Measurements from ENCODE around the gene ZYG11A.

Gene ZYG11A

GRCh38 chr1:52880206-52880605, 37.6 kb downstream of the ZYG11A start:
- DNase-seq, result peak; percentile 56

- no peak for DNase-seq
Measured at GRCh38 chr1:52887483-52887882, 44.9 kb downstream of the ZYG11A start.

DNA sequence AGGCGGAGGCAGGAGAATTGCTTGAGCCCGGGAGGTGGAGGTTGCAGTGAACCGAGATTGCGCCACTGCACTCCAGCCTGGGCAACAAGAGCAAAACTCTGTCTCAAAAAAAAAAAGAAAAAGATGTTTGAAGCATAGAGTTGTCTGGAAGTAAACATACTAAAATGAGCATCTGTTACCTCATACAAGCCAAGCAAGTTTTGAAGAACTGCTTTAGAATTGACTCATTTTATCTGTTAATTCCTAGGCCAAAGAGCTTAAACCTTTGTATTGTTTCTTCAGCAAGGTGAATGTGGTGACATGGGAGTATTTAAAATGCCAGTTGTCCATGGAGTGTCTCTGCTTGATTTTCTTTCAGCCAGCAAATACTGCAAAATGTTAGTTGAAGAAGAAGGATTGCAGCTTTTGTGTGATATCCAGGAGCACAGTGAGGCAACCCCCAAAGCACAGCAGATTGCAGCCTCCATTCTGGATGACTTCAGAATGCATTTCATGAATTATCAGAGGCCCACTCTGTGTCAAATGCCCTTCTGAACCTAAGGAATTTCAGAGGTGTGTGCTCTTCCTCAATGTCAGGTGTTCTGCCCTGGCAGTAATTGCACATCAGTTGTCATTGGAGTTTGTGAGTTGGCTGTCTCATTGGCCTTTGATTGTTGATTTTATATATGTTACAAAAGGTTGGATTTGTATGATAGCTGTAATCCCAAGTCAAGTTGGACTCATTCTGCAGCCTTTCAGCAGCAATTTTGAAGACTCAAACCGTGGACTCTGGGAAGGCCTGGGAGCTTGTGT, 50.1 kb downstream of the ZYG11A start:
- DNase-seq, result no peak

DNA sequence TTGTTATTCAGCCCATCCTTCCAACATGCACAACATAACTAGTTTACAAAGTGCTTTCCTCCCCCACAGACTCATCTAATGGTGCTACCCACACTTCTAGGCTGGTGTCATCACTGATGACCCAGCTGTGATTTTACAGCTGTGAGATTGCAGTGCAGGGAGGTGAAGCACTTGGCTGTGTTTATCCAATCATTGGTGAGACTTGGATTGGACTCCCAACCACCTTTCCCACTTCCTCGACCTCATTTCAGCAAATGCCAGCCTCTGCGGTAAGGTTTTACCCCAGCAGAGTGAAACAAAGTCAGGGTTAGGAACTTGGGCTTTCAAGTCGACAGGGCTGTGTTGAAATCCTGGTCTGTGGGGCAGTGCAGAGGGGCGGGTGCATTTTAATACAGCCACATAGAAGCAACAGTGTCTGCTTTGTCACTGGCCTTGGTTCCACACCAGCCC, 56.9 kb downstream of the ZYG11A start:
- DNase-seq, result no peak

- DNase-seq, result no peak
Measured at GRCh38 chr1:52900402-52900801, 57.8 kb downstream of the ZYG11A start.

DNA sequence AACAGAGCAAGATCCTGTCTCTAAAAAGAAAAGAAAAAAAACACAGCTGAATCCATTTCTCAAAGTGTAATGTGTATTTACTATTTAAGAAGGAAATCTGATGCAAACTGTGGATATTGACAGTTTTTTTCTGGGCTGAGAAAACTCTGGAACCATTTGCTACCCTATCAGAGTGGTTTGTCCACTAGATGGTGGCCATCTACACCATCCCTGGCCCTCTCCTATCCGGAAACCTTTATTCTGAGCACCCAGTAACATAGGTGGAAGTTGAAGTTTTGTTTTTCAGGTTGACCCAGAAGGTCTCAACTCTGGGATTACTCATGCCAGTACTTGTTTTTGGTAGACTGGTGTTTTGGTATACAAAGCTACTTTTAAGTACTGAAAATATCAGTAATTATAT, 58.8 kb downstream of the ZYG11A start:
- no peak for DNase-seq

DNA sequence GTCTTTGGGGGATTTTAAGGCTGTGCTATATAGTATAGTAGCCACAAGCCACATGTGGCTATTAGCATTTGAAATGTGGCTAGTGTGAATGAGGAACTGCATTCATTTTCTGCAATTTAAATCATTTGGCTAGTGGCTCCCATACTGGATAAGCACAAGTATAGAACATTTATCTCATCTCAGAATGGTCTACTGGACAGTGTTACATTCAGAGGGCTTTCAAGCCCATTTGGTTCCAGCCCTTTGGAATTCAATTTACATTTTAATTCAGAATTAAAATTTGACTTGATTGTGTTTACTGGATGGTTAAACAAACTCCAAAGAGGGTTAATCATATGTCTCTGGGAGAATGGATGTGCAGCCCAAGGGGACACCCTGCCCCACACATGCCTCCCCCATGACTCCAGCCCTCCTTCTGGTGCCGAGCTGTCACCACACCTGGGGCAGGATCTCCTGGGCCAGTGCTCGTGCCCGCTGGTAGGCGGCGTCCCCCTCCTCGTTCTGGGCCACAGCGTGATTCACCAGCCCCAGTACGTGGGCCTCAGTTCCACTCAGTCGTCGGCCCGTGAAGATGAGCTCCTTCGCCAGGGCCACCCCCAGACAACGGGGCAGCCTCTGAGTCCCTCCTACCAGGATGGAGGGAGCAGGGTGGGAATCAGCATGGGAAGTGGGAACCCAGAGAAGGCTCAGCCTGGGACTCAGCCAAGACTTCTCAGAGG, 61.8 kb downstream of the ZYG11A start:
- no peak for DNase-seq

GRCh38 chr1:52904927-52905698, 62.6 kb downstream of the ZYG11A start:
- peak; percentile 13 for DNase-seq

DNA sequence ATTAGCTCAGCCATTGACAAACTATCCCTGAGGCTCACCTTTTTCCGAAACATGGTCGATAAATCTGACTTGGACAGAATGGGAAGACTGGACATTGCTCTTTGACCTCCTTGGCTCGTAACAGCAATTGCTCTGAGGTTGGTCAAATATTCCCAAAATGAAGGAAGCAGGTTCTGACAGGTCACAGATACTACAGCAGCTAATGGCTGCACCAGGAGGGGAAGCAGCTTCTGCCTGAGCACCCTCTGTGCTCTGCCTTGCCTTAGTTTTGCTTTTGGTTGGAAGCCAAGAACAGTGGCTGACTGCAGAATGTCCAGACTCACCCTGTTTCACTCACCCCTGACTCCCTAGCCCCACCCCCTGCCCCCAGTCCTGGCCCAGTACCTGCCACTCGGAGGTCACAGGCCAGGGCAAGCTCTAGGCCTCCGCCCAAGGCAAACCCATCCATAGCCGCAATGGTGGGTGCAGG, 63.6 kb downstream of the ZYG11A start:
- DNase-seq, result peak; percentile 49

DNA sequence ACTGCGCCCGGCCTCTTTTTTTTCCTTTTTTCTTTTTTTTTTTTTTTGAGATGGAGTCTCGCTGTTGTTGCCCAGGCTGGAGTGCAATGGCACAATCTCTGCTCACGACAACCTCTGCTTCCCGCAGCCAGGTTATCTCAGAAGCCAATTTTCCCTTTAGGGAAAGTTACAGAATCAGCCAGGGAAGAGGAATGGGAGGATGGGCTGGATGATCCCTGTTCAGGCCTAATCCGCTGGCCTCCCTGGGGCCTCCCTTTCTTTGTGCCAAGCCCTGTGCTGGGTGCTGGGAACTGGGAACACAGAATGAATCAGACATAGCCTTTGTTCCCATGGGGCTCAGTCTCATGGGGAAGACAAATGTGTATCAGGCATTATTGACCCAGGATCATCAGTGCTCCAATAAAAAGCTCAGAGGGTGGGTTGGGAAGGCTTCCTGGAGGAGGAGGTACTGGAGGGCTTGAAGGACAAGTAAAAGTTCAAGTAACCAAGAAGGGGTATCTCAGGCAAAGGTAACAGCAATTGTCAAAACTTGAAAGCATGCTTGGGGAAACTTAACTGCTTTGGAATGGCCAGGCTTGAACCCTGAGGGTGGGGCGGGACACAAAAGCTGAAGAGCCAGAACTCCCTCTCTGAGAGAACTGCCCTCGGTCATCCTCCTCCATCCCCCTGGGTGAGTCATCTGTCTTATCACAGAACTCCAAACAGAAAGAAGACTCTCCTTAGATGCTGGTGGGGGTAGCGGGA, 64.7 kb downstream of the ZYG11A start:
- no peak for DNase-seq

DNA sequence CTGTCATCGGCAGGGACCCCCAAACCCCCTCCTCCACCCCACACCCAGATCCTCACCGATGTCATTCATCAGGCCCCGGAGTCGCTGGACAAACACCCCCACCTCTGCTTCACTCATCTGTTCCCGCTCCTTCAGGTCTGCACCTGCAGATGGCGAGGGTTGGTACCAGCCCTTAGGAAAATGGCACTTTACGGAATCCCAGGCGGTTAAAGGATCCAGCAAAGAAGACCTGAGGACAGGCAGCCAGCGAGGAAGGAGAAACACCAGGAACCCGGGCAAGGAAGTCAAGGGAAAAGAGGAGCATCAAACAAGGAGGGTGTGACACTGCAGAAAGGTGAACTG, 65.2 kb downstream of the ZYG11A start:
- DNase-seq, result no peak

- DNase-seq, result no peak
Measured at GRCh38 chr1:52911541-52911940, 69.0 kb downstream of the ZYG11A start.

- no peak for DNase-seq
Measured at GRCh38 chr1:52913014-52913413, 70.5 kb downstream of the ZYG11A start.

GRCh38 chr1:52913537-52913936, 71.0 kb downstream of the ZYG11A start:
- no peak for DNase-seq

GRCh38 chr1:52914463-52914862, 71.9 kb downstream of the ZYG11A start:
- no peak for DNase-seq

- DNase-seq, result no peak
Measured at GRCh38 chr1:52915211-52915854, 72.8 kb downstream of the ZYG11A start.

DNA sequence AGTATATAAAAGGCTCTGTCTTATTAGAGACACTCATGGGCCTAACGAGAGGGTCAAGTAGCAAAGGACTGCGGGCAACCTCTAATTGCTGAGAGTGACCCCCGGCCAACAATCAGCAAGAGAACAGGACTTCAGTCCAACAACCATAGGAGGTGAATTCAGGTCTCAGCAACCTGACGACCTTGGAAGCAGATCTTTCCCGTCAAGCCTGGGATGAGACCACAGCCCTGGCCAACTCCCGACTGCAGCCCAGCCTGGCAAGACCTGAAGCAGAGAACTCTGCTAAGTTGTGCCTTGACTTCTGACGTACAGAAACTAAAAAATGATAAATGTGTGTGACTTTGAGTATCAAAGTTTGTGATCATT, 73.3 kb downstream of the ZYG11A start:
- DNase-seq, result no peak

- no peak for DNase-seq
Measured at GRCh38 chr1:52916241-52916975, 73.8 kb downstream of the ZYG11A start.

DNA sequence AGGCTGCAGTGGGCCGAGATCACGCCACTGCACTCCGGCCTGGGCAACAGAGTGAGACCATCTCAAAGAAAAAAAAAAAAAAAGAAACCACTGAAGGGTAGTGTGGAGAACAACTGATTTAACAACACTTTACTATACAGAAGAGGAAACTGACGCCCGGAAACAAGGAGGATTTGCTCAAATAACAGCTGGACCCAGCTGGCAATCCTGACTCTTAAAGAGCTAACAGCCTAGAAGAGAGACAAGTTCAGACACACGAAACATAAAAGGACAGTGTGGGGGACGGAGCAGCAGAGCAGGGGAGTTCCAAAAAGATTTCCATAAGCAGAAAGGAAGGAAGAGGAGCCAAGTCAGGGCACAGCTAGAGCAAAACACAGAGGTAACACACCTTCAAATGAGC, 74.6 kb downstream of the ZYG11A start:
- no peak for DNase-seq

DNA sequence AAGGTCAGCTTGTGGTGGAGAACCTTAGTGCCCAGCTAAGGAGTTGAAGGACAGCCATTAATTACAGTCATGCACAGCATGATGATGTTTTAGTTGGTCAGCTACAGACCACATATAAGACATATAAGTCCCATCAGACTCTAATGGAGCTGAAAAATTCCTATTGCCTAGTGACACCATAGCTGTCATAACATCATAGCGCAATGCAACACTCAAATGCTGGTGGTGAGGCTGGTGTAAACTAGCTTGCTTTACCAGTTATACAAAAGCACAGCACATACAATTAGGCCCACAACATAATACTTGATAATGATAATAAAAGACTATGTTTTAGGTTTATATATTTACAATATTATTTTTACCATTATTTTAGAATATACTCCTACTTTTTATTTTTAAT, 75.0 kb downstream of the ZYG11A start:
- DNase-seq, result no peak

GRCh38 chr1:52918201-52918600, 75.6 kb downstream of the ZYG11A start:
- no peak for DNase-seq

Data from NCI-H526 treated with DMSO at 0.1 percent for 48 hours (cell line).